ENCODE data around the gene ANKRD16.

- TF ChIP-seq CTCF (IDR thresholded peaks at IDR 0.05; ENCODE audit: poor library complexity, severe bottlenecking) (no peak), POLR2AphosphoS5 (IDR thresholded peaks at IDR 0.05) (no peak), EZH2 (IDR thresholded peaks at IDR 0.05; ENCODE audit: borderline replicate concordance, insufficient read depth, low read length, poor library complexity, severe bottlenecking) (no peak), RAD21 (conservative IDR thresholded peaks at IDR 0.05) (no peak), REST (IDR thresholded peaks at IDR 0.05; ENCODE audit: borderline replicate concordance) (no peak), EP300 (conservative IDR thresholded peaks at IDR 0.05; ENCODE audit: poor library complexity, severe bottlenecking) (no peak), SMC3 (conservative IDR thresholded peaks at IDR 0.05; ENCODE audit: poor library complexity) (no peak), TAF1 (IDR thresholded peaks at IDR 0.05; ENCODE audit: low read depth) (no peak), MXI1 (conservative IDR thresholded peaks at IDR 0.05; ENCODE audit: poor library complexity, severe bottlenecking) (no peak)
Measured at GRCh38 chr10:5885619-5886018, 4.1 kb downstream of the ANKRD16 start.
